Transverse colon (tissue), 4 donors: ENCODE measurements around the gene DGKD. TPM values are rescaled to one million over a fixed set of nuclear protein-coding genes. Genes with fewer than 3 reads are reported as not detected.

Source experiments
- DNase-seq: peaks from one replicate; pipeline ENCODE4 v3.0.0-alpha.2; 2019
- H3K27ac ChIP-seq, 4 donors: fragments of 200-600 bp; sonication (generic); 2 replicates each; pipeline ENCODE4 v1.5.1; 2016 to 2018; ENCODE audit warnings: inconsistent platforms in 4 of 4
- H3K27me3 ChIP-seq: fragments of 200-600 bp; sonication (generic); 2 replicates; pipeline ENCODE4 v1.5.1; 2017; ENCODE audit warnings: inconsistent platforms
- H3K36me3 ChIP-seq, 4 donors: fragments of 200-600 bp; sonication (generic); 2 replicates each; pipeline ENCODE4 v1.5.1; 2017 to 2019; ENCODE audit warnings: inconsistent platforms in 4 of 4
- H3K4me1 ChIP-seq, 4 donors: fragments of 200-600 bp; sonication (generic); 2 replicates each; pipeline ENCODE4 v1.5.1; 2017 to 2020; ENCODE audit warnings: inconsistent platforms in 4 of 4
- H3K4me3 ChIP-seq, 4 donors: fragments of 200-600 bp; sonication (generic); 1 replicate in 1 of 4; 2 replicates in 3 of 4; pipeline versions ENCODE4 v1.5.1 to v1.6.1; 2017 to 2019; ENCODE audit warnings: inconsistent platforms in 4 of 4
- H3K9me3 ChIP-seq, 2 donors: fragments of 200-600 bp; sonication (generic); 2 replicates each; pipeline ENCODE4 v1.5.1; 2017 to 2019; ENCODE audit warnings: inconsistent platforms in 2 of 2
- EP300 ChIP-seq: sonication (generic); formaldehyde crosslinking; IDR thresholded peaks from one replicate; pipeline ENCODE4 v1.6.1; 2017; ENCODE audit warnings: antibody characterized with exemption, low read depth
- POLR2A ChIP-seq: fragments of 450-650 bp; IDR thresholded peaks from one replicate; pipeline ENCODE4 v1.6.1; 2016; ENCODE audit warnings: antibody characterized with exemption, mild to moderate bottlenecking, moderate library complexity
- POLR2AphosphoS5 ChIP-seq, 3 donors: sonication (generic); formaldehyde crosslinking; IDR thresholded peaks; one replicate each; pipeline ENCODE4 v1.6.1; 2016; ENCODE audit warnings: antibody characterized with exemption in 3 of 3
- WGBS, 2 donors: methylation state at CpG; one replicate each; pipeline ENCODE4 v1.1.5; 2018; ENCODE audit warnings: low coverage in 1 of 2; 5-methylcytosine and 5-hydroxymethylcytosine counted together
- in situ Hi-C, 4 donors: fragments of 200-750 bp; cut with MboI; loops; one replicate each; pipeline versions ENCODE4 v1.15.0 to v1.15.1; 2017; ENCODE audit warnings: low sequenced_read_pairs in 3 of 4, low pct_ligation_motif_present in 1 of 4, low pct_unique_long_range_greater_than_20kb in 1 of 4
- intact Hi-C: fragments of 100-400 bp; cut with DNase I; formaldehyde crosslinking; loops from one replicate; pipeline ENCODE4 v1.15.1; 2023; ENCODE audit warnings: low total_unique reads
- total RNA-seq, 4 donors: library from RNA; depleted of rRNA; stranded (reverse); fragments of >200 nt; gene quantifications; one replicate each; pipeline ENCODE4 v1.1.0, GENCODE V29; 2016
- TF ChIP-seq, protein P1 (sequence below), 5 experiments: fragments of 200-600 bp in 3 of 5; fragments of 450-650 bp in 2 of 5; sonication (generic) in 3 of 5; IDR thresholded peaks; 1 replicate in 2 of 5; 2 replicates in 3 of 5; pipeline ENCODE4 v1.5.1; 2016 to 2017; ENCODE audit warnings: antibody characterized with exemption in 5 of 5, inconsistent platforms in 3 of 5, mild to moderate bottlenecking in 2 of 5, moderate library complexity in 1 of 5

Gene DGKD
- total RNA-seq, 4 donors from 2014 or later: 55.7 to 166 (median 91.5) TPM

DNA sequence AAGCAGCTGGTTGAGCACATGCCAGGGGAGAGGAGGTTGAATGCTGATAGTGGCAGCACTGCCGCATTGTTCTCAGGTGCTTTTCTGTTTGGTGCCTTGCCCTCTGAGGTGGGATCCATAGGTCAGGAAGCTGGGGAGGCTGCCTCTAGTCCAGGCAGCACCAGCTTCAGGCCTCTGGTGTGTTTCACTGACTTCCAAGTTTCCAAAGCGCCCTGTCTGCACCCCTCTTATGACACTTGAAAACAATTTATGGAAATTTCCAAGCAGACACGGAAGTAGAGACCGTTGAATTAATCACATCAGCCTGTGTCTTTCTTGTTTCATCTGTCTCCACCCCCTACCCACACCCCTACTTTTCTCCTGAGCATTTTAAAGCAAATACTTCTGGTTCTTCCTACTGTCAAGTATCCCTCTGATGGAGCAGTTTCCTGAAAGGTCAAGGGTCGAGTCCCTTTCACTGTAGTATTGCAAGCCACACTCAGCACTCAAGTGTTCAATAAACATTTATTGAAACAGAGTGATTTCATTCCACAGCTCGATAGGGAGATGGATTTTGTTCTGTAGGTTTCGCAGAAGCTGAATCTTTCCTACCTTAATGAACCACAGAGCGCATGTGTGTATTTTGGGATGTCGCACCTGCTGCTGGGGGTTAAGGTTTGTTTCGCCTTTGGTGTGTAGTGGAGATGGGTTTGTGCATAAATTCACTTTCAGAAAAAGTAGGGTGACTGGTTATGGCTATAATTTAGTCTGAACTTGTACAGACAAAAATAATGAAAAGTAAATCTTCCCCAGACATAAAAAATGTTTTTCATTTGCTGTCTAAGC is 21.4 kb downstream of the DGKD start:
- 54 to 66% methylated on average over 5 to 10 of the region's 10 CpGs for WGBS, 2 donors
- H3K27me3 ChIP-seq: no peaks in the 10 kb centered on the region
- peaks cover 0 to 19% (median 9%) of the 10 kb centered on the region in 4 donors for H3K4me1 ChIP-seq
- intact Hi-C loops: no loop called here
- no peak for DNase-seq
- TF ChIP-seq POLR2AphosphoS5 (IDR thresholded peaks at IDR 0.05) (no peak), POLR2A (no peak), EP300 (no peak)
- TF ChIP-seq, protein P1, sequence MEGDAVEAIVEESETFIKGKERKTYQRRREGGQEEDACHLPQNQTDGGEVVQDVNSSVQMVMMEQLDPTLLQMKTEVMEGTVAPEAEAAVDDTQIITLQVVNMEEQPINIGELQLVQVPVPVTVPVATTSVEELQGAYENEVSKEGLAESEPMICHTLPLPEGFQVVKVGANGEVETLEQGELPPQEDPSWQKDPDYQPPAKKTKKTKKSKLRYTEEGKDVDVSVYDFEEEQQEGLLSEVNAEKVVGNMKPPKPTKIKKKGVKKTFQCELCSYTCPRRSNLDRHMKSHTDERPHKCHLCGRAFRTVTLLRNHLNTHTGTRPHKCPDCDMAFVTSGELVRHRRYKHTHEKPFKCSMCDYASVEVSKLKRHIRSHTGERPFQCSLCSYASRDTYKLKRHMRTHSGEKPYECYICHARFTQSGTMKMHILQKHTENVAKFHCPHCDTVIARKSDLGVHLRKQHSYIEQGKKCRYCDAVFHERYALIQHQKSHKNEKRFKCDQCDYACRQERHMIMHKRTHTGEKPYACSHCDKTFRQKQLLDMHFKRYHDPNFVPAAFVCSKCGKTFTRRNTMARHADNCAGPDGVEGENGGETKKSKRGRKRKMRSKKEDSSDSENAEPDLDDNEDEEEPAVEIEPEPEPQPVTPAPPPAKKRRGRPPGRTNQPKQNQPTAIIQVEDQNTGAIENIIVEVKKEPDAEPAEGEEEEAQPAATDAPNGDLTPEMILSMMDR (IDR thresholded peaks at IDR 0.05): no peak
- H3K9me3 ChIP-seq: no peaks in the 10 kb centered on the region
- H3K27ac ChIP-seq: peak overlapping the region in 3 of 4 donors; percentile 18 to 56 (median 21)
- H3K4me3 ChIP-seq: no peak overlapping the region
- H3K36me3 ChIP-seq: no peaks in the 10 kb centered on the region
- in situ Hi-C loops: no loop called here

DNA sequence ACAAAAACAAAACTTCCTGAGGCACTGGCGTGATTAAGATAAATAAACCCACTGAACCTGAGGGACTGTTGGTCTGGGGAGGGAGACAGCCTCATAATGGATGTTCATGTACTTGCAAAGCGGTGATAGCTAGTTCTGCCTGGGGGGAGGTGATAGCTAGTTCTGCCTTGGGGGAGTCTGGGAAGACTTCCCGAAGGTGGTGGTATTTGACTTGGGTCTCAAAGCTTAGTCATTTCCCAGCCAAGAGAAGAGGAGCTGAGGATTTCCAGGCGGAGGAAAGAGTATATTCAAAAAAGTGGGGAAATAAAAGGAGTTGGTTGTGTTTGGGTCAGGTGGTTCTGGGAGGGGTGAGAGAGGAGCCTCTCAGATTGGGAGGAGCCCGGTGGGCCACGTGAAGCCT is 24.7 kb downstream of the DGKD start:
- intact Hi-C loops: no loop called here
- DNase-seq: no peak
- Histone ChIP-seq H3K36me3 (no peaks in the 10 kb centered on the region), H3K27me3 (no peaks in the 10 kb centered on the region), H3K4me3 (no peak overlapping the region), H3K27ac (no peak overlapping the region), H3K9me3 (no peaks in the 10 kb centered on the region), H3K4me1 (peaks cover 0 to 19% (median 9%) of the 10 kb centered on the region in 4 donors)
- in situ Hi-C loops: no loop called here
- 89 to 91% methylated on average over 6 of the region's 6 CpGs for WGBS, 2 donors
- TF ChIP-seq, protein P1 (IDR thresholded peaks at IDR 0.05): no peak
- TF ChIP-seq EP300: no peak
- TF ChIP-seq POLR2AphosphoS5 (IDR thresholded peaks at IDR 0.05): no peak
- TF ChIP-seq POLR2A: no peak

DNA sequence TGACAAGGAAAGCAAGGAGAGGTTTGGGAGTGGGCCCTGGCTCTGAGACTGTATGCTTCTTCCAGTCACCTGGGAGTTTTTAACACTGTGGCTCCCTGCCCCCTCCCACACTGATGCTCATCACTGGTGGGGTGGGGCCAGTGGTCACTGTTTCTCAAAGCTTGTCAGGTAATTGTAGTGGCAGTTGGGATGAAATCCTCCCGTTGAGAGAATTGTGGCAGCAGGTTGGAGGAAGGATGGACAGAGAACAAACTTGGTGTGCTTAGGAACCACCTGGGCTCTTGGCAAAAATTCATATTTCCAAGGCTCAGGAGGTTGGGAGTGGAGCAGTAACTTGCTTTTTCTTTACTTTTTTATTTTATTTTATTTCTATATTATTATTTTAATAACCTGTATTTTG is 25.1 kb downstream of the DGKD start:
- 80% methylated on average over 1 of the region's 1 CpG; no CpG with 5 or more reads in 1 of the 2 donors for WGBS, 2 donors
- H3K36me3 ChIP-seq: no peaks in the 10 kb centered on the region
- no peak for DNase-seq
- peaks cover 0 to 21% (median 9%) of the 10 kb centered on the region in 4 donors for H3K4me1 ChIP-seq
- TF ChIP-seq, protein P1 (IDR thresholded peaks at IDR 0.05): no peak
- H3K27ac ChIP-seq: no peak overlapping the region
- H3K27me3 ChIP-seq: no peaks in the 10 kb centered on the region
- intact Hi-C loops: no loop called here
- no peak overlapping the region for H3K4me3 ChIP-seq
- in situ Hi-C loops: no loop called here
- H3K9me3 ChIP-seq: no peaks in the 10 kb centered on the region

DNA sequence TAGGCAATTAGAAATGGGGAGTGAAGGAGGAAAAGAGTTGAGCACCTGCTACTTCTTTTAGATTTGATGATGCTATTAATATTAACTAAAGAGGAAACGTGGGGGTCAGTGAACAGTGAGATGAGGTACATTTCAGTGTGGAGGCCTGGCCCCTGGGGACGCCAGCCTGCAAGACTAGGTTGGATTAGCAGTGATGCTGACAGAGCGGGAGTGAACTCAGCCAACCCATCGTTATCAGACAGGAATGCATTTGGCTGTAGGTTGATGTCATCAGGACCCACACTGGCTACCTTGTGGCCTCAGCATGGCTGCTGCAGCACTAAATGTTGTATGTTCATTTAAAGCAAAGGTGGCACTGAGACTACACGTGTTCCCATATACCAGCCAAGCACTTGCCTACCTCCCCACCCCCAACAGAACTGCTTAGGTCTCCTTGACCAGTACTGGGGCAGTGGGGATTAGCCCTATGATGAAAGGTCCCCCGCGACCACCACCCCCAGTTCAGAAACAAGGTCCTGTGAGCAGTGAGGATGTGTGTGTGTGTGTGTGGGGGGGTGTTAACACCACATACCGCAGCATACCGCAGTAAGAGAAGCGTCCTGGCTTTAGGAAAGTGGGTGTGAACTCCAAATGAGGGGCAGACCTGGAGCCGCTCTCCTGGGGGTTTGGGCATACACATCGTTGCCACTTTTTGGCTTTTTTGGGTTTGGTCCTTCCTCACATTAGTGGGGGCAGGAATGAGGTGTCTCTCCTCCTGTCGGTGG is 26.0 kb downstream of the DGKD start:
- Histone ChIP-seq H3K4me3 (no peak overlapping the region), H3K4me1 (peaks cover 0 to 21% (median 9%) of the 10 kb centered on the region in 4 donors), H3K9me3 (no peaks in the 10 kb centered on the region), H3K36me3 (no peaks in the 10 kb centered on the region), H3K27me3 (no peaks in the 10 kb centered on the region), H3K27ac (no peak overlapping the region)
- in situ Hi-C loops (no loop called here), intact Hi-C loops (no loop called here)
- TF ChIP-seq POLR2A (no peak), POLR2AphosphoS5 (IDR thresholded peaks at IDR 0.05) (no peak), EP300 (no peak)
- DNase-seq: no peak
- 91 to 92% methylated on average over 4 to 13 of the region's 13 CpGs for WGBS, 2 donors
